ENCODE data around the gene RCAN3.

DNA sequence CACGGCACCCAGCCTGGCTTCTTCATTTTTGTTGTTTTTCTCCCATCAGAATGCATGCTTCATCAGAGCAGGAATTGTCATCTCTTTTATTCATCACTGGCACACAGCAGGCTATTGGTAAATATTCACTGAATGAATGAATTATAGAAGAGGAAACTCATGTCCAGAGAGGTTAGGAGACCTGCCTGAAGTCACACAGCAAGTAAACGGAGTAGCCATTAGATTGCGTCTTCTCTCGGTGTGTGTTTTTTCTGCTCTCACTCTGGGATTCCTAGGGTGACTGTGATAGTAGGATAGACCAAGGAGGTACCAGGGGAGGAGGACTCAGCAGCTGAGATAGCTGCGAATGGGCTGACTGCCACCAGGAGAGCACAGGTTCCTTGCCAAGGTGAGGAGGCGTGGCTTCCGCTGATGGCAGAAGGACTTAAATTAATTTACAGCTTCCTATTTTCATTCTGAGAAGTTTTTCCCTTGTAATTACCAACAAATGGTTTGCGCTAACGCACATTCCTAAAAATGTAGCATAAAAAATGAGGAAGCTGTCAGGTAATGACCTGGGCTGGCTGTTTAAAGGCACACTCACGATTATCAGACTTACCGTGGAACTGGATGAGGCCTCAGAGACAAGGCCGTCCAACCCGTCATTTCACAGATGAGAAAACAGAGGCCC, 48.8 kb downstream of the RCAN3 start:
- TF ChIP-seq, protein P1, sequence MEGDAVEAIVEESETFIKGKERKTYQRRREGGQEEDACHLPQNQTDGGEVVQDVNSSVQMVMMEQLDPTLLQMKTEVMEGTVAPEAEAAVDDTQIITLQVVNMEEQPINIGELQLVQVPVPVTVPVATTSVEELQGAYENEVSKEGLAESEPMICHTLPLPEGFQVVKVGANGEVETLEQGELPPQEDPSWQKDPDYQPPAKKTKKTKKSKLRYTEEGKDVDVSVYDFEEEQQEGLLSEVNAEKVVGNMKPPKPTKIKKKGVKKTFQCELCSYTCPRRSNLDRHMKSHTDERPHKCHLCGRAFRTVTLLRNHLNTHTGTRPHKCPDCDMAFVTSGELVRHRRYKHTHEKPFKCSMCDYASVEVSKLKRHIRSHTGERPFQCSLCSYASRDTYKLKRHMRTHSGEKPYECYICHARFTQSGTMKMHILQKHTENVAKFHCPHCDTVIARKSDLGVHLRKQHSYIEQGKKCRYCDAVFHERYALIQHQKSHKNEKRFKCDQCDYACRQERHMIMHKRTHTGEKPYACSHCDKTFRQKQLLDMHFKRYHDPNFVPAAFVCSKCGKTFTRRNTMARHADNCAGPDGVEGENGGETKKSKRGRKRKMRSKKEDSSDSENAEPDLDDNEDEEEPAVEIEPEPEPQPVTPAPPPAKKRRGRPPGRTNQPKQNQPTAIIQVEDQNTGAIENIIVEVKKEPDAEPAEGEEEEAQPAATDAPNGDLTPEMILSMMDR (tag by site-specific recombination; IDR thresholded peaks at IDR 0.05): no peak
- TF ChIP-seq, protein P2, sequence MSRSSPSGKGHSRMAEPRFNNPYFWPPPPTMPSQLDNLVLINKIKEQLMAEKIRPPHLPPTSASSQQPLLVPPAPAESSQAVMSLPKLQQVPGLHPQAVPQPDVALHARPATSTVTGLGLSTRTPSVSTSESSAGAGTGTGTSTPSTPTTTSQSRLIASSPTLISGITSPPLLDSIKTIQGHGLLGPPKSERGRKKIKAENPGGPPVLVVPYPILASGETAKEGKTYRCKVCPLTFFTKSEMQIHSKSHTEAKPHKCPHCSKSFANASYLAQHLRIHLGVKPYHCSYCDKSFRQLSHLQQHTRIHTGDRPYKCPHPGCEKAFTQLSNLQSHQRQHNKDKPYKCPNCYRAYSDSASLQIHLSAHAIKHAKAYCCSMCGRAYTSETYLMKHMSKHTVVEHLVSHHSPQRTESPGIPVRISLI (tag by site-specific recombination; IDR thresholded peaks at IDR 0.05): no peak
- TF ChIP-seq REPIN1 (tag by site-specific recombination; IDR thresholded peaks at IDR 0.05; ENCODE audit: low read depth): no peak
- no peak for TF ChIP-seq ZBTB8A (tag by site-specific recombination; IDR thresholded peaks at IDR 0.05)
- no peak for TF ChIP-seq KLF16 (tag by site-specific recombination; IDR thresholded peaks at IDR 0.05)
- no peak for TF ChIP-seq ZNF10 (tag by site-specific recombination; IDR thresholded peaks at IDR 0.05)
- no peak for TF ChIP-seq ZBTB7A (tag by site-specific recombination; IDR thresholded peaks at IDR 0.05; ENCODE audit: low read depth)

All from HEK293 (cell line).